ENCODE measurements around the gene SMAD1.
"Not testable (repeated sequence)": the region's sequence is repeated elsewhere in the genome, so short reads cannot be mapped to it uniquely, and the experiment has no call there.

Gene SMAD1

DNA sequence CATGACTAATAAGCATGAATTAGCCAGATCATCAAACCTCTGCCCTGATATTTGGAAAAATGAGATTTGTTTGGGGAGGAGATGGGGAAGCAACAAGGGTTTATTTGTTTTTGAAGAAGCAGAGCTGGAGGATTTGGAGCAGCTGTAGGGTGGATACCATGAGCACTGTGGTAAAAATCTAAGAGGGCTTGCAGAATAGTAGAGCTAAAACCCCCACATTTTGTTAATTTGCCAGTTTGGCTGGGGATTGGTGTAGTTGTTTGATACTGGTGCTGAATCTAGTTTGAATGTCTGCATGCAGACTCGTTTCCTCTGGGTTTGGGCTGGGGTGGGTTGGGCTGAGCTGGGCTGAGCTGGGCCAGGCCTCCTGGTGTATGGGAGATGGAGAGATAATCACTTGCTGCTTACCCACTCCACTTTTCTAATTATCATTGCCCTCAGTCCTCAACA is 43.7 kb downstream of the SMAD1 start:
- DNase-seq = no peak

GRCh38 chr4:145527773-145528172 is 46.1 kb downstream of the SMAD1 start:
- DNase-seq = no peak

GRCh38 chr4:145528601-145529000 is 46.9 kb downstream of the SMAD1 start:
- no peak for DNase-seq

DNA sequence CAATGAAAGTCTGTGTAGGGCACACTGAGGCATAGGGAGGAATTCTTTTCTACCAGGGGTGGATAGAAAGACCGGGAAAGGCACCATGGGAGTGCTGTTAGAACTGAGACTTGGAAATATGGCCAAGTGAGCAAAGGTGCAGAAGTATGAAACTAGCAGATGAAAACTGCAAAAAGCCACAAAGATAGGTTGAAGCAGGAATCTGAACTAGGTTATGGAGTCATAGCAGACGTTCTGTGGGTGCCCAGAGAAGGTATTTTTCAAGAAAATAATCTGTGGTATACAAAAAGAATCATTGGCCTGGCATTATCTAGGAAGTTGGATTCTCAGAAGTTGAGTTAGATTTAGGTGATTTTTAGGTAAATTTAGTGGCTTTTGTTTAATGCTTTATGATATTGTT is 48.5 kb downstream of the SMAD1 start:
- DNase-seq = no peak

DNA sequence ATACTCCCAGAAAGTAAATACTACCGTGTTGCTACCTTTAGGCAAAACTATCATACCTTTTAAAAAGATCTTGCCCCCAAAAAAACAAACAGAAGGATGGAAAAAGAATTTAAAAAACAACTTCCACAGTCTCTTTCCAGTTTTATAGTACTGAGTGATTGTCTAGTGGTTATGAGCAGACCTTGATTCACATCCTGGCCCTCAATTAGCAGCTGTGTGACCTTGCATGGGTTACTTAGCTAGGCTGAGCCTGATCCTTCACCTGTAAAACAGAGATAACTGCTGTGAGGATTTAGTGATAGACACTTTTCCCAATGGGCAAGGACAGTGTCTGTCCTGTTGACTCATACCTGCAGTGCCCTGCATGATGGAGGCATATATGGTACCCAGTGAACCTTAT is 49.0 kb downstream of the SMAD1 start:
- DNase-seq = no peak

GRCh38 chr4:145531223-145531622 is 49.6 kb downstream of the SMAD1 start:
- DNase-seq = no peak

- DNase-seq = no peak
Measured at GRCh38 chr4:145531859-145532258, 50.2 kb downstream of the SMAD1 start.

DNA sequence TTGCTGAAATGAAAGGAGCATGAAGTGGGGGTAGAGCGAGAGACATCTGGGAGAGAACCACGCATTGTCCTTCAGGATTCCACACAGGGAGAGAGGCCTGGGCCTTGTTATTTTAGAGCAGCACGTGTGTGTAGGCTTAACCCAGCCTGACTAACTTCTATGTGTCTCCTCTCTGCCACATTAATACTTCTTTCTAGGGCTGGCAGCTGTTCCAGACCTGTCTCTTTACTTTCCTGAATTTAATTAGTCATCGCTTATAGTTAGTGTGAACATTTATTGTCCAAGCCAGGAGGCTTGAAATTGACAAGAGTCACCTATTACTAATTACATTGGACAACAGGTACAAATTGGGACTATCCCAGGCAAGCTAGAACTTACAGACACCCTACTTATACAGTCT is 51.3 kb downstream of the SMAD1 start:
- no peak for DNase-seq

GRCh38 chr4:145533415-145533814 is 51.8 kb downstream of the SMAD1 start:
- DNase-seq = not testable (repeated sequence)

- DNase-seq = no peak
Measured at GRCh38 chr4:145533961-145534360, 52.3 kb downstream of the SMAD1 start.

GRCh38 chr4:145535202-145535601 is 53.5 kb downstream of the SMAD1 start:
- no peak for DNase-seq

DNA sequence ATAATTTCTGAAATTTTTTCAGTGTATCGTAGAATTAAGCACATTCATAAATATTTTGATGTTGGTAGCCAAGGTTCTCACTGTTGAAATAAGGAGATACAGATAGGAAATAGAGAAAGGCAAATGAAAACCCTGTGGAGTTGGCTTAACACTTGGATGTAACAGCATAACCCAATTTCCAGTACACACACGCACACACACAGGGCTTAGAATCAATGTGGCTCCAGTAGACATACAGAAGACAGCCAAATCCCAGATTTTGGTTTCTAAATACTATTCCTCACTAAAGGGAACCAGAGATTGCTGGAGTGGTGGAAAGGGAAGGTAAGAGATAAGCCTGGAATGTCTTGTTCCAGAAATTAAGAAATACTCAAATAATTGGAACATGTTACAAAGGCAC is 54.4 kb downstream of the SMAD1 start:
- DNase-seq = no peak

- DNase-seq = no peak
Measured at GRCh38 chr4:145538596-145538995, 56.9 kb downstream of the SMAD1 start.

DNA sequence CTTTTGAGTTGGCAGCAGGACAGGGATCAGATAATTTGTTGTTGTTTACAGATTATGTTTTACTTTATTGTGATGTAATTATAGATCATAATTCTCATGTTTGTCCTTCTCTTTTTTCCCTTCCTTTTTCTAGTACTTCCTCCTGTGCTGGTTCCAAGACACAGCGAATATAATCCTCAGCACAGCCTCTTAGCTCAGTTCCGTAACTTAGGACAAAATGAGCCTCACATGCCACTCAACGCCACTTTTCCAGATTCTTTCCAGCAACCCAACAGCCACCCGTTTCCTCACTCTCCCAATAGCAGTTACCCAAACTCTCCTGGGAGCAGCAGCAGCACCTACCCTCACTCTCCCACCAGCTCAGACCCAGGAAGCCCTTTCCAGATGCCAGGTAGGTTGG is 58.0 kb downstream of the SMAD1 start:
- no peak for DNase-seq

DNA sequence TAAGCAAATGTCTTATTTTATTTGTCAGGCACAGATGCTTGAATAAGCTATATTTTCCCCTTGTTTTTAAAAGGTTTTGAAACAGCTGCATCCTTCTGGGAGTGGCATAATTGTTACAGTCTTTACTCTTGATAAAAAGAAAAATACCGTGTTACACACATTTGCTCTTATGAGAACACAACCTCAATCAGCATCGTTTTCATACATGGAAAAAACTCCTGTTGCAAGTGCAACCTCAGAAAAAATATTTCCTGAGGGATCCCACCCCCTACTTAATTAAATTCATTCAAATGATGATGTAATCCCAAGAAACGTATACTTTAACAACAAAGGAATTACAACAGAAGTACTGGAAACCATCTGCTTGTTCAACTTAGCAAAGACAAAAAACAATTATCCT is 58.6 kb downstream of the SMAD1 start:
- DNase-seq = no peak

- DNase-seq = no peak
Measured at GRCh38 chr4:145541346-145541745, 59.7 kb downstream of the SMAD1 start.

- no peak for DNase-seq
Measured at GRCh38 chr4:145545031-145545430, 63.4 kb downstream of the SMAD1 start.

DNA sequence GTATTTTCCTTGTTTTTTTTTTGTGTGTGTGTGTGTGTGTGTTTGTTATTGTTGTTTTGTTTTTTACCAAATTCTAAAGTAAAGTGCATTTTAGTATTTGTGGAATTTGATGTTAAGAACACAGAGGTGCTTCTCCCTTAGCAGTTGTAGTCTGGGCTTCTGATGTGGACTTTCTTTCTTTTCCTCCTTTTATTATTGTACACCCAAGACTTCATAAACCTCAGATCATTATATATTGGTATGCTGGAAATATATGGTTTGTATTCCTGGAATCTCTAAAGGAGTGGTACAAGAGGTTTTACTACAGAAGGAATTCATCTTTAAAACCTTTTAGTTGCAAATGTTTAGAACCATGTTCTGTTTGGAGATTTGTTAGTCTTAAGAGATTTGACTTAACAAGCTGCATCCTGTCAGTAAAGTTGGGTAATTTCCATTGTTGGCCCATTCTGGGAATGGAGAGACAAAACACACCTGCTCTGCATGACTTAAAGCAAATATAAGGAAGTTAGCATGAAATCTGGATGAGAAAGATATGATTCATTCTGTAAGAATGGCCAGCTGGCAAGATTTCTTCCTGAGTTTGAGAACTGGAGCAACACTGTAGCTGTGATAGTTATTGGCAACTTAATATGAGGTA is 64.0 kb downstream of the SMAD1 start:
- DNase-seq = no peak

GRCh38 chr4:145546175-145546915 is 64.7 kb downstream of the SMAD1 start:
- DNase-seq = no peak

DNA sequence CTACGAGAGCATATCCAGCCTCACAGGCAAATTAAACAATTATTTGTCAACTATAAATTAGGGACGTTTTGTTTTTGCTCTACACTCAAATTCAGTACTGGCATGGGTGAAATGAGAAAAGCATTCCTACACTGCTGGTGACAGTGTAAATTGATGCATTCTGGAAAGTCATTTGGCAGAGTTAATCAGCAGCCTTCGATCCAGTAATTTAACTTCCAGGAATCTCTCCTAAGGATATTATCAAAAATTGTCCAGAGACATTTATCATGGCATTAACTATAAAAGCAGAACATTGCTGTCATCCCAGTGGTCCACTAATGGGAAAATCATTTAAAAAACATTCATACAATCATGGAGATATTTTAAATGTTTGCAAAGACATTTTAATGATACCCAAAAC is 70.0 kb downstream of the SMAD1 start:
- DNase-seq = no peak

- DNase-seq = no peak
Measured at GRCh38 chr4:145552181-145552822, 70.6 kb downstream of the SMAD1 start.

GRCh38 chr4:145553375-145553774 is 71.7 kb downstream of the SMAD1 start:
- no peak for DNase-seq

DNA sequence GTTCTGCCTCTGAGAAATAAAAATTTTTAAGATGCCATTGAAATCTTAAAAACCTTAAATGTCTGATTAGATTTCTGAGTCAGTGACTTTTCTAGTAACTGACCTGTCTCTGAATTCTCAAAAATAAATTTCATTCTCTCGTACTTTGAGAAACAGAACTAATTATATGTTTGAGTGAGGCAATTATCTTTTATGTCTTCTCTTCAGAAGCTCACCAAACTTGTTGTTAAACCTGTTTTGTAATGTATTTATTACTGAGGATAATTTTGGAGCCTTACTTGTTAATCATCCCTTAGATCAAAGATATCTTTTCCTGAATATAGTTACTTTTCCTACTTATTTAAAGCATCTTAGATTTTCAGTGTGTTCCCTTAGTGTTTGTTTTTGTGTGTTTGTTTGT is 73.0 kb downstream of the SMAD1 start:
- no peak for DNase-seq

- DNase-seq = no peak
Measured at GRCh38 chr4:145557720-145558119, 76.1 kb downstream of the SMAD1 start.

All from right kidney (tissue), 1 donor.